ENCODE data around the gene FOXP4. TPM values are rescaled to one million over a fixed set of nuclear protein-coding genes. Genes with fewer than 3 reads are reported as not detected.

Gene FOXP4
- total RNA-seq, 2 experiments from 2014 or later = 11.1 to 11.3 TPM

DNA sequence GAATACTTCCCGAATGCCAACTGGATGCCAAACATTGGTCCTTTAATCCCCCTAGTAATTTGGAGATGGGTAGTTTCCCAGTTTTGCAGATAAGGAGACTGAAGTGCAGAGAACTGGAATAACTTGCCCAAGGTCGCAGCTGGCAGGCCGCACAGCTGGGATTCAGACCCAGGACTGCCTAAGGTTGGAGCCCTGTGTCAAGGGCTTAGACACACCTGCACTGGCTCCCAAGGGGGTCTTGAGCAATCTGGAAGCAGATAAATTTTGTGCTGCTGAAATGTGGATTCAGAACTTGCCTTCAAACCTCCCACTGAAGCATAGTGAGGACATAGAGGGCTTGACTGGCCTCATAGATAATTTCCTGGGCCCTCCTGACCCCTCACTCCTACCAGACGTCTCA lies 30.5 kb downstream of the FOXP4 start:
- Mint-ChIP-seq H3K4me3 (no peak overlapping the region), H3K4me1 (peaks cover 3% of the 10 kb centered on the region), H3K27ac (no peak overlapping the region), H3K27me3 (no peaks in the 10 kb centered on the region), H3K36me3 (no peaks in the 10 kb centered on the region), H3K9me3 (no peaks in the 10 kb centered on the region)
- DNase-seq = no peak

DNA sequence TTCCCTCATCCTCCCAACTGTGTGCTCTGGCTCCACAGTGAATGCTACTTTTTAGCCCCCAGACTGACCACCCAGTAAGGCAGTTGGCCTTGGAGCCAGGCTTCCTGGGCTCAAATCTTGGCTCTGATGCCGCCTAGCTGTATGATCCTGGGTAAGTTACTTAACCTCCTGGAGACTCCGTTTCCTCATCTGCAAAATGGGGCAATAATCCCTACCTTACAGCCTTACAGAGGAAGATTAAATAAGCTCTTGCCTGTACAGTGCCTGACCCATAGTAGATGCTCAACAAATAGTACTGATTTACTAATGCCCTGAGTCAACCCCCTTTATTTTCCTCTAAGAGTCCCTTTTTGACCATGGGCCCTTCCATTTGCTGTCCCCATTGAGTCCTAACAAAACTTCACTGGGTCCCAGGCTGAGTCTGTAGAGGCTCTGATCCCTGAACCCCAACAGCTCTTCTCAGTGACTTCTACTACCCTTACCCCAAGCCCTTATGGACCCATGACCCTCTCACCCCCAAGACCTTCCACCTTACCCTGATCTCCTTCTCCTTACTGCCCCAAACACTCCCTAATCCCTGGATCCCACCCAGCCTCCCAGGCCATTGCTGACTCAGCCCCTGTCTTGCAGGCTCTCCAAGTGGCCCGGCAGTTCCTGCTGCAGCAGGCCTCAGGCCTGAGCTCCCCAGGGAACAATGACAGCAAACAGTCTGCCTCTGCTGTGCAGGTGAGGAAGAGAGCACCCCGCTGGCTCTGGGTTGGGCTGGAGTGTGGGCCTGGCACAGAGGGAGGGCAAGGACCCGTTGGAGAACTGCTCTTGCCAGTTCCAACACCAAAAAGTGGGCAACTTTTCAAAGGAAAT lies 31.4 kb downstream of the FOXP4 start:
- DNase-seq = no peak
- Mint-ChIP-seq H3K27me3 (no peaks in the 10 kb centered on the region), H3K27ac (no peak overlapping the region), H3K4me3 (no peak overlapping the region), H3K36me3 (no peaks in the 10 kb centered on the region), H3K4me1 (no peaks in the 10 kb centered on the region), H3K9me3 (no peaks in the 10 kb centered on the region)

DNA sequence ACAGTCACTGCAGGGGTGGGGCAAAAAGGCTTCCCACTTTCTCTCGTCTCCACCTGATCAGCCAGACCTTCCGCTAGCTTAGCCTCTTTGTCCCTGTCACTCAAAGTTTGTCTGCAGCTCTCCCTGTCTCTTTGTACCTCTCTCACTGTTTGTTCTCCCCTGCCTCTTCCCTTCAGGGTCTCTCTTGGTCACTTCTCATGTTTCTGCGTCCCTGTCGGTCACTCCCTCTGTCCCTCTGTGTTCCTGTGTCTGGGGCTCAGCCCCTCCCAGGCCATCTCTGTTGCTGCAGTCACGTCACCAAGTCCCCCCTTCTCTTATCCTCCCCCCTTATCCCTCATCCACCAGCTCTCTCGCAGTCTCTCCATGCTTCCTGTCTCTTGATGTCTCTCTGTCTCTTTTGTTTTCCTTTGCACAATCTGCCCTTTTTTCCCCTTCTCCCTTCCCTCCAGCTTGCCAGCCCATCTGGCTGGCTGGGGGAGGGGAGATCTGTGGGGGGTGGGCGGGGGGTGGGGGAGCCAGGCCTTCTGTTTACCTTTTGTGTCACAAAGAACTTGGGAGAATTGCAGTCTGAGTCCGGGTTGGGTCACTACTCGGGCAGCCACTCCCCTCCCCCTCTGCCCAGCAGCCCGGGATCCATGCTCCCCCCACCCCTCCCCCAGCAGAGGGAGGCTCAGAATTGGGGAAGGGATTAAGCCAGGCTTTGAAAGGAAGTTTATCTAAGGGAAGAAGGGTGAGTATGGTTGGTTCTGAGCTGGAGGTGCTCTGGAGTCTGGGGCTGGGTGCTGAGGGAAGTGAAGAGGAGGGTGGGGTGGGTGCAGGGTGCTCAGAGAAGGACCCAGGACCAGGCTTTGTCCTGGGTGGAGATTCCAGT lies 32.3 kb downstream of the FOXP4 start:
- Mint-ChIP-seq H3K4me1 (no peaks in the 10 kb centered on the region), H3K27ac (no peak overlapping the region), H3K4me3 (no peak overlapping the region), H3K36me3 (no peaks in the 10 kb centered on the region), H3K27me3 (no peaks in the 10 kb centered on the region), H3K9me3 (no peaks in the 10 kb centered on the region)
- DNase-seq = no peak

DNA sequence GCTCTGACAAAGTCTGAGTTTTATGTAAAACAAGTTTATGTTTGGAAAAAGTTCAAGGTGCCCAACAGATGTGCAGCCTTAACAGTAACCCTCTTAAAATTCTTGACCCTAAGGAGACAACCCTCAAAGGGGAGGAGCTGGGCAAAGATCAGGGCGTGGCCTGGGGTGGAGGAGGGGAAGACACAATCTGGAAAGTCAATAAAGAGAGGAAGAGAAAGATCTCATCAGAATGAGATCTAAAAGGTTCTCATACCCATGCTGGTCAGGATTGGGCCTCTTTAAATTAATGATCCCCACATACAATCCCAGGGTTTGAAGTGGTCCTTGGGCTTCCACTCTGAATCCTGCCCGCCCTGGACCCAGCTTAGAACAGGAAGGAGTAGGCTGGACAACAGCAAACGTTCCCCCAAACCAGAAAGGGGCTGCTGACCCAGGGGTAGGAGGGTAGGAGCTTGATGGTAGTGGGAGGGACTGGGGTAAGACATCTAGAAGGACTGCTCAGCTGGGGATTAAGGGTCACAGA lies 33.0 kb downstream of the FOXP4 start:
- no peak overlapping the region for H3K27ac Mint-ChIP-seq
- no peaks in the 10 kb centered on the region for H3K4me1 Mint-ChIP-seq
- no peaks in the 10 kb centered on the region for H3K36me3 Mint-ChIP-seq
- DNase-seq = no peak
- no peak overlapping the region for H3K4me3 Mint-ChIP-seq
- H3K9me3 Mint-ChIP-seq = no peaks in the 10 kb centered on the region
- no peaks in the 10 kb centered on the region for H3K27me3 Mint-ChIP-seq

DNA sequence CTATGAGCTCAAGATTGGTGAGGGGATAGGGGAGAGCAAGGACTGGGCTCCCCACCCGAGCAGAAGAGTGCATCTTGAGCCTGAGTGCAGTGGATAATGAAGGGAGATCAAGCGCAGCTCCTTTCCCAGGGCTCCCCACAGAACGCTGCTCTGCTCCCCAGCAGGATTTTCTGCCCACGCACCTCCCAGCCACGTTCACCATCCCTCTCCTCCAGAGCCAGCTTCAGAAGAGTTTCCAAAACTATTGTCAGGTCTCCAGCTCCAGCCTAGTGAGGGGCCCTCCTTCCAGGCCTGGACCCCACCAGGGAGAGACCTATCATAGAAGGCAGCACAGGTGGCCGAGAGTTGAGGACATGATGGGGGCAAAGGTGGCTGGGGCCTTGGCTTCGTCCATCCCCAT lies 34.5 kb downstream of the FOXP4 start:
- no peaks in the 10 kb centered on the region for H3K9me3 Mint-ChIP-seq
- H3K4me3 Mint-ChIP-seq = no peak overlapping the region
- H3K36me3 Mint-ChIP-seq = no peaks in the 10 kb centered on the region
- H3K27me3 Mint-ChIP-seq = no peaks in the 10 kb centered on the region
- DNase-seq = no peak
- H3K4me1 Mint-ChIP-seq = no peaks in the 10 kb centered on the region
- H3K27ac Mint-ChIP-seq = no peak overlapping the region

DNA sequence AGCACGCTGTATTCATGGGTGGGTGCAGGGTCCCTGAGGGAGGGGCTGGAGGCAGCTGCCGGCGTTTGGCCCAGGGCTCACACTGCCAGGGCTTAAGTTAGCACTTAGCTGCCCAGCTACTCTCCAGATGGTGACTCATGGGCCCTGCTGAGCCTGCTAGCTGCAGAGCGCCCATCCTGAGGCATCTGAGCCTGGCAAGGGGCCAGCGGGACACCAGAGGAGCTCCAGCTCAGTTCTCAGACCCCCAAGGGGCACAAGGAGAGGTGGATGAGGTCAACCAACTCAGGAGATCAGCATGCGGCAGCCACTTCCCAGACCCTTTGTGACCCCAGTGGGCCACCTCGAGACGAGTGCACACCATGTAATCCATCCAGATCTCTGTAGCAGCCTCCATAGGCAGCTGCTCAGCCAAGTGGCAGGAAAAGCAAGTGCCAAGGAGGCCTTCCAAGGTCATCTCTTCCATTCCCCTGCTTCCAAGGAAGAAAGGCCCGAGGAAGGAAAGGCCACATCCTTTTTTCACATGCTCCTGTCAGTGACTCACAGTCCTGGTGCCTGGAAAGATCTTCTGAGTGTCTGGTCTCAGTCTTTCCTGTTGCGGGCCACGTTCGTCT lies 35.3 kb downstream of the FOXP4 start:
- Mint-ChIP-seq H3K9me3 (no peaks in the 10 kb centered on the region), H3K27ac (no peak overlapping the region), H3K4me1 (no peaks in the 10 kb centered on the region), H3K4me3 (no peak overlapping the region), H3K27me3 (no peaks in the 10 kb centered on the region), H3K36me3 (no peaks in the 10 kb centered on the region)
- no peak for DNase-seq

DNA sequence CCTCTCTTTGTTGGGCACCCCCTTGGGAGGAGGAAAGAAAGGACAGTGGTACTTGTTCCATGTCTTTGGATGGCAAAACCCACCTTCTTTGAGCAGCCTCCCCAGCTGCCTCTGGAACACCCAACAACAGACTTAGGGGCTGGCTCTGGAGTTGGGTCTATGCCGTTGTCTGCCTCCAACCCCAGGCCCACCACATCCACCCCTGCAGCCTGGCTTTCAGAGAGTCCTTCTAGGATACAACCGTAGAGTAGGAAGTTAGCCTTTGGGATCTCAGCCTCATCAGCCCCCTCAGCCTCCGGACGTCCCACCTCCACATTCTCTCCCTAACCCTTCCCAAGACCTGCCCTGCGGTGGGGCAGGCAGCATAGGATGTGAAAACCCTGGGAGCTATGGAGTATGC lies 36.4 kb downstream of the FOXP4 start:
- Mint-ChIP-seq H3K4me3 (no peak overlapping the region), H3K27ac (no peak overlapping the region), H3K36me3 (no peaks in the 10 kb centered on the region), H3K9me3 (no peaks in the 10 kb centered on the region), H3K27me3 (no peaks in the 10 kb centered on the region), H3K4me1 (no peaks in the 10 kb centered on the region)
- no peak for DNase-seq

DNA sequence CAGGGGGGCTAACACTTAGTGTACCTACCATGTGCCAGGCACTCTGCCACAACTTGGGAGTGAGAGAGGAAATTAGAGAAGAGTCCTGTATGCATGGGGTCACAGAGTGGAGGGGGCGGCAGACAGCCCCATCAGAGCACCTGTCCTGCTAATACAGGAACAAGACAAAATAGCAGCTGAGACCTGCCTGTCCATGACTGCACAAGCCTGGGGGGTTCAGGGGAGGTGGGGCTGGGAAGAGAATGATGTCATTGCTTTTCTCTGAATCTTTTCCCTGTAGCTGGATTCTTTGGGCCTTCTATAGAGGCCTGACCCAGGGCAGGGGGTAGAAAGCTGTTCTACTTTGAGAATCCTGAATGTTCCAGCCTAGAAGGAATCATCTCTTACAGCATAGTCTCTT lies 37.4 kb downstream of the FOXP4 start:
- H3K4me3 Mint-ChIP-seq = no peak overlapping the region
- H3K36me3 Mint-ChIP-seq = no peaks in the 10 kb centered on the region
- H3K9me3 Mint-ChIP-seq = no peaks in the 10 kb centered on the region
- H3K27ac Mint-ChIP-seq = no peak overlapping the region
- no peak for DNase-seq
- no peaks in the 10 kb centered on the region for H3K4me1 Mint-ChIP-seq
- H3K27me3 Mint-ChIP-seq = no peaks in the 10 kb centered on the region

DNA sequence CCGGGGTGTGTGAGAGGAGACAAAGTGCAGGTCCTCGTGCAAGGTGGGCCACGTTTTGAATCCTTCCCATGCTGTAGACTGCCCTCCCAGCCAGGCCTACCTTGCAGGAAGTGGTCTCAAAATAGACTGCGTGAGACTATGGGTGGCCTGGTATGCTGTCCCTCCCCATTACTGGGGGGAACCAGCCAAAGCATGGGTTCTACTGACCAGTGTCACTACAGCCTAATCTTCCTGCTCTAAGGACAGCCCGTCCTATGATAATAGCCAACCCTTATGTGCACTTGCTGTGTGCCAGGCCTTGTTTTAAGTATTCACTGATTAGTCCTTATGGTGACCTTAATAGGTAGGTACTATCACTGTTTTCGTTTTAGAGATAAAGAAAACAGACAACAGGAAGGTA lies 38.0 kb downstream of the FOXP4 start:
- DNase-seq = no peak
- Mint-ChIP-seq H3K27me3 (no peaks in the 10 kb centered on the region), H3K9me3 (no peaks in the 10 kb centered on the region), H3K4me3 (no peak overlapping the region), H3K27ac (no peak overlapping the region), H3K4me1 (no peaks in the 10 kb centered on the region), H3K36me3 (no peaks in the 10 kb centered on the region)

DNA sequence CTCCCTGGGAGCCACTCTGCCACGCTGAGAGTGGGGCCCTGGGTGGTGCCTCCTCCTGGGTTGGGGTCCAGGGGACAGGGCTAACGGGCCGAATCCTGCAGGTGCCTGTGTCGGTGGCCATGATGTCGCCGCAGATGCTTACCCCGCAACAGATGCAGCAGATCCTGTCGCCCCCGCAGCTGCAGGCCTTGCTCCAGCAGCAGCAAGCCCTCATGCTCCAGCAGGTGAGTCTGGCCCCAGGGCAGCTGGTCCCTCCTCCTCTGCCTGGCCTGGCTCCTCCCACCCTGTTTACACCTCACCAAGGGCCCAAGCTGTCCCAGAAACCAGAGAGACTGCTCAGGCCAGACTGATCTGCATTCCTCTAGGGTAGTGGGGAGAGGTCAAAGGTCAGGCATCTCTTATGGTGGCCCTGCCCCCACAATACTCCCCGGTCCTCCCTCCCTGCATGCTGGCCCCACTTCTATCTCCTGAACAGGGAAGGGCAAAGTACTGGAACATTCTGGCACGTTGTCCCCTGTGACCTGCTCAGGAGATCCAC lies 38.6 kb downstream of the FOXP4 start:
- no peaks in the 10 kb centered on the region for H3K27me3 Mint-ChIP-seq
- H3K36me3 Mint-ChIP-seq = no peaks in the 10 kb centered on the region
- H3K4me3 Mint-ChIP-seq = no peak overlapping the region
- H3K9me3 Mint-ChIP-seq = no peaks in the 10 kb centered on the region
- H3K27ac Mint-ChIP-seq = no peak overlapping the region
- H3K4me1 Mint-ChIP-seq = no peaks in the 10 kb centered on the region
- DNase-seq = no peak

DNA sequence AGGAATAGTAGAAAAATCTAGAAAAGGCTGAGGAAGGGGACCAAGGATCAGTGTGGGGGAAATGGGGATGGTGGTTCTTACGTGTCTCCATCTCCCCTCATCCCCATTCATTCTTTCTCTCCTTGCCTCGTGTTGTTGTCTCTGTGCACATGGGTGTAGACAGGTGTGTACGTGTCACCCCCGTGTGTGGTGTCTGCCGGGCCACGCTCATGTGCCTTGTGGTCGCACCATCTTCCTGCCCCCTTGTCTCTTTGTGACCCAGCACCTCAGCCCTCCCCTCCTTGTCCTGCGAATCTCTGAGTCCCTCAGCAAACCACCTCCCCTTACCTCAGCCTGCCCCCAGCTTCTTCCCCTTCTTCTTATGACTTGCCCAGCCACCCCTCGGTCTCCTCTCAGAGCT lies 39.4 kb downstream of the FOXP4 start:
- Mint-ChIP-seq H3K4me3 (no peak overlapping the region), H3K9me3 (no peaks in the 10 kb centered on the region), H3K4me1 (no peaks in the 10 kb centered on the region), H3K36me3 (no peaks in the 10 kb centered on the region), H3K27ac (no peak overlapping the region), H3K27me3 (no peaks in the 10 kb centered on the region)
- DNase-seq = no peak

DNA sequence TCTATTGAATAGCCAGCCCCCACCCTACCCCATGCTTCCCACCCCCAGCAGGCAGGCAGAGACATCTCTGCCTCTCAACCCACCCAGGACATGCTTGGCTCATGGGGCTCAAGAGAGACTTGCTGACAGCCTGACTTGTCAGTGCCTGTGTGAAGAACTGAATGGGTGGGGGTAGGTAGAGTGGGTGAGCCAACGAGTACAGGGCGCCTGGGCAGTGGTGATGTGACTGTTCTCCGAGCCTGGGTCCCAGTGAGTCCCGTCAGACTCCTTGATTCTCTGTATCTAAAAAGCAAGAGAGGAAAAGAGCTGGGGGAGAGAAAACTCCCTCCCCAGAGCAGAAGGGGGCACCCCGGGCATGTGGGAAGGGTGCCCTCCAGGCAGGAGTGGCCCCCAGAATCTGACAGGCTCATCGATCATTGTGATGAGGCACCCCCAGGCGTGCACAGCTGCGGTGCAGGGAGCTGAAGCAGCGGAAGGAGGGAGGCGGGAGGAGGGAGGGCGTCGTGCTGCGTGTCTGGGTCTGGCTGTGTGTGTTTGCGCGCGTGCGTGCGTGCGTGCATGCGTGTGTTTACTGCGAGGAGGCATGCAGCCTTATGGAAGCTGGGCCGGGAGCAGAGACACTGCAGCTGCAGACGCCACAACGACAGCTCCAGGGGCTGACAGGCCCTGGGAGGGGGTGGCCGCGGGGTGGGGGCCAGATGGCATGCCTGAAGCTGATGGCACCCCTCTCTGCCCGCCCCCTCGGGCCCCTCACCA lies 40.2 kb downstream of the FOXP4 start:
- H3K4me1 Mint-ChIP-seq = no peaks in the 10 kb centered on the region
- no peak overlapping the region for H3K4me3 Mint-ChIP-seq
- no peak overlapping the region for H3K27ac Mint-ChIP-seq
- DNase-seq = no peak
- H3K27me3 Mint-ChIP-seq = no peaks in the 10 kb centered on the region
- H3K9me3 Mint-ChIP-seq = no peaks in the 10 kb centered on the region
- H3K36me3 Mint-ChIP-seq = no peaks in the 10 kb centered on the region

DNA sequence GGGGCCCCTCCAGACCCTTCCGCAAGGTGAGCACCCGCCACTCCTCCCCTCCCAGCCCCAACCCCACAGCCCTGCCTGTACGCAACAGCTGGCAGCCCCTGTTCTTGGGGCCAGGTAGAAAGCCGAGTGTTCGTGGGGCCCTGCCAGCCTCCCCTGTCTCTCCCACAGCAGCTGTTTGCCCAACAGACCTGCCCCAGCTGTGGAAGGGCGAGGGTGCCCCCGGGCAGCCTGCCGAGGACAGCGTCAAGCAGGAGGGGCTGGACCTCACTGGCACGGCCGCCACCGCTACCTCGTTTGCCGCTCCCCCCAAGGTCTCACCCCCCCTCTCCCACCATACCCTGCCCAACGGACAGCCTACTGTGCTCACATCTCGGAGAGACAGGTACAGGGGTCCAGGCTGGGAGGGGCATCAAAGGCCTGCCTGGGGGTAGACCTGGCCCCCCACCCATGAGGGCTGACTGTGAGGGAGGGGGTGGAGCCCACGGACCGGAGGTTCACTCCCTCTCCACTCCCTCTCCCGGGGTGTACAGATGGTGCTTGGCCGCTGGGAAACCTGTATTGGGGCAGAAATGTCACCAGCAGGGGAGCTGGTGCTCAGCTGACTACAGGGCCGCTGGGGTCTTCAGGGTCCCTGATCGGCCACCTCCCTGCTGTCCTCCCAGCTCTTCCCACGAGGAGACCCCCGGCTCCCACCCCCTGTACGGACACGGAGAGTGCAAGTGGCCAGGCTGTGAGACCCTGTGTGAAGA lies 41.1 kb downstream of the FOXP4 start:
- Mint-ChIP-seq H3K36me3 (peaks cover 1% of the 10 kb centered on the region), H3K9me3 (no peaks in the 10 kb centered on the region), H3K4me3 (no peak overlapping the region), H3K27ac (no peak overlapping the region), H3K27me3 (no peaks in the 10 kb centered on the region), H3K4me1 (peaks cover 4% of the 10 kb centered on the region)
- no peak for DNase-seq

DNA sequence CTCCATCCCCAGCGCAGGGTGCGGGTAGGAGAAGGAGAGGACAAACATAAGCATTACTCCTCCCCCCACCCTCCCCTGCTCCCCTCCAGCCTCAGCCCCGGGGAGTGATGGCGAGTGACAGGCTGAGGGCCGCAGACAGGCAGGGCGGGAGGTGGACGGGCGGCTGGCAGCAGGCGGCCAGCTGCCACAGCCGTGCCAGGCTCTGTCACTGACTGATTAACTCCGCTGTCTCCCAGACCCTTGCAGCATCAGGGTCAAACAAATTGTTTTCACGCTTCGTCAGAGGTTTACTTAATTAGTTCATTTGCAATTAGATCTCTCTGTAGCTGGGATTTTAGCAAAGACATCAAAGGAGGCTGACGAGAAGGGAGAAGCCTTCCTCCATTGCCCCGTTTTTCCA lies 41.9 kb downstream of the FOXP4 start:
- DNase-seq = no peak
- peaks cover 4% of the 10 kb centered on the region for H3K4me1 Mint-ChIP-seq
- no peak overlapping the region for H3K4me3 Mint-ChIP-seq
- no peaks in the 10 kb centered on the region for H3K27me3 Mint-ChIP-seq
- no peaks in the 10 kb centered on the region for H3K9me3 Mint-ChIP-seq
- H3K27ac Mint-ChIP-seq = no peak overlapping the region
- H3K36me3 Mint-ChIP-seq = peaks cover 1% of the 10 kb centered on the region

All from activated naive CD8-positive, alpha-beta T cell treated with anti-CD3 and anti-CD28 coated beads for 36 hours (primary cell).